ENCODE data around the gene PGBD2.
"Not testable (repeated sequence)": the region's sequence is repeated elsewhere in the genome, so short reads cannot be mapped to it uniquely, and the experiment has no call there.

Gene PGBD2

GRCh38 chr1:248924696-248925532, 18.9 kb downstream of the PGBD2 start:
- peak in 21 of 56 donors; percentile 4 to 50 (median 20) for DNase-seq

- not testable (repeated sequence) for DNase-seq
These were observed 19.8 kb downstream of the PGBD2 start for GRCh38 chr1:248925859-248926258.

- DNase-seq: no peak
These were observed 20.6 kb downstream of the PGBD2 start for GRCh38 chr1:248926401-248927182.

- DNase-seq: not testable (repeated sequence)
These were observed 21.2 kb downstream of the PGBD2 start for GRCh38 chr1:248927283-248927682.

GRCh38 chr1:248928122-248928521, 22.1 kb downstream of the PGBD2 start:
- DNase-seq: not testable (repeated sequence)

GRCh38 chr1:248930037-248930436, 24.0 kb downstream of the PGBD2 start:
- not testable (repeated sequence) for DNase-seq

GRCh38 chr1:248938173-248938809, 32.3 kb downstream of the PGBD2 start:
- DNase-seq: not testable (repeated sequence)

GRCh38 chr1:248944134-248944999, 38.3 kb downstream of the PGBD2 start:
- DNase-seq: not testable (repeated sequence)

GRCh38 chr1:248945000-248945423, 39.0 kb downstream of the PGBD2 start:
- not testable (repeated sequence) for DNase-seq

GRCh38 chr1:248945453-248945852, 39.4 kb downstream of the PGBD2 start:
- not testable (repeated sequence) for DNase-seq

- DNase-seq: not testable (repeated sequence)
These were observed 39.9 kb downstream of the PGBD2 start for GRCh38 chr1:248945856-248946416.
